Endometrium (tissue), 2 donors: Measurements from ENCODE around the gene RAB11FIP3.

Source experiments
- FAIRE-seq: peaks from 2 replicates; lab custom pipeline; 2012; peaks lifted over from hg19 to GRCh38; lab: Jason Lieb, UNC
- donor health status: control.
- donor health status: control.

The RAB11FIP3 gene

DNA sequence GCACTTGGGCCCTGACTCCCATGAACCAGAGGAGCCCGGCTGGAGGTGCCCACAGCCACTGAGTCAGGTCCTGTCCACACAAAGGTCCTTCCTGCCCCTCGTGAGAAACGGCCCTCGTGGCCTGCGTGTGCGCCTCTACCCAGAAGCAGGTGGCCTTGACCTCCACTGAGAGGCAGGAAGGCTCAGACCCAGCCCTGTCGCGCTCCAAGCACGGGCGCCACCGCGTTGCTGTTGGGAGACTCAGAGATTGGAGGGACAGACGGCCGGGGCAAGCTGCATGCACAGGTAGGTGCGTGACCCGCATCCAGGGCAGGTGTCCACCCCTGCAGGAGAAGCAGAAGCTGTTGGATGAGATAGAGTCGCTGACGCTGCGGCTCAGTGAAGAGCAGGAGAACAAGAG lies 94.0 kb downstream of the RAB11FIP3 start:
- FAIRE-seq: no peak

DNA sequence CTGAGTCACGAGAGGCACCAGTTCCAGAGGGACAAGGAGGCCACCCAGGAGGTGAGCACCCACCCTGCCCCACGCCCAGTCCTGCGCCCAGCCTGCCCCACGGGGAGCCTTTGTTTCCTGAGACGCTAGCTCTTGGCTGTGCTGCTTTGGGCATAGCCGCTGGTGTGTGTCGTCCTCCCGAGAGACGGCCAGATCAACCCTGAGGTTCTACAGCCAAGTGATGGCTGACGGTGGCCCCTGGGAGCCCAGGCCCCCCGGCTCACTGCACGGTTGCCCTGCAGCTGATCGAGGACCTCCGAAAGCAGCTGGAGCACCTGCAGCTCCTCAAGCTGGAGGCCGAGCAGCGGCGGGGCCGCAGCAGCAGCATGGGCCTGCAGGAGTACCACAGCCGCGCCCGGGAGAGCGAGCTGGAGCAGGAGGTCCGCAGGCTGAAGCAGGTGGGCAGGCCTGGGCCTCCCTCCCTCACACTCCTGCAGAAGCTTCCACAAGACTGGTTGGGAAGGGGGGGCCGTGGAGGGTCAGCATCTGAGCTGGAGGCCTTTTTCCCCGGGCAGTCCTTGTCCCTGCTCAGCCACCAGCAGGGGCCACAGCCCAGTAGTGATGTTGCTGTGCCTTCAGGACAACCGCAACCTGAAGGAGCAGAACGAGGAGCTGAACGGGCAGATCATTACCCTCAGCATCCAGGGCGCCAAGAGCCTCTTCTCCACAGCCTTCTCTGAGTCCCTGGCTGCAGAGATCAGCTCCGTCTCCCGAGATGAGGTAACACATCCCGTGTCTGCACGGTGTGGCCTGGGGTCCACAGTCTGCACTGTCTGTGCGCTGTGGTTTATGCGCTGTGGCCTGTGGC lies 94.6 kb downstream of the RAB11FIP3 start:
- FAIRE-seq: no peak

DNA sequence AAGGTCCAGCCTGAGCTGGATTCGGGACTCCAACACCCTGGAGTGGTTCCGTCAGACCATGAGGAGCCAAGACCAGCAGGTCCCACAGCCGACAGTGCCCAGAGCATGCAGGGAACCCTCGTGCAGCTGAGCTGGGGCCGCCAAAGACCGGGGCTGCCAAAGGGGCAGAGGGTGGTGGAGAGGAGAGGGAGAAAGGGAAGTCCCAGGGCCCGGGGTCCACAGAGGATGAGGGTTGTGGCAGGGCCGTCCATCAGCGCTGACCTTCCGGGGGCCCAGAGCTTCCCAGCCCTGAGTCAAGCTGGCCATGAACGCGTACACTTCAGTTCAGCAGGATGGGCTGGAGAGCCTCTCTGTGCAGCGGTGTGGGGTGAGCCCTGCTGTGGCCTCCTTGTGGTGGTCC lies 95.4 kb downstream of the RAB11FIP3 start:
- no peak for FAIRE-seq

DNA sequence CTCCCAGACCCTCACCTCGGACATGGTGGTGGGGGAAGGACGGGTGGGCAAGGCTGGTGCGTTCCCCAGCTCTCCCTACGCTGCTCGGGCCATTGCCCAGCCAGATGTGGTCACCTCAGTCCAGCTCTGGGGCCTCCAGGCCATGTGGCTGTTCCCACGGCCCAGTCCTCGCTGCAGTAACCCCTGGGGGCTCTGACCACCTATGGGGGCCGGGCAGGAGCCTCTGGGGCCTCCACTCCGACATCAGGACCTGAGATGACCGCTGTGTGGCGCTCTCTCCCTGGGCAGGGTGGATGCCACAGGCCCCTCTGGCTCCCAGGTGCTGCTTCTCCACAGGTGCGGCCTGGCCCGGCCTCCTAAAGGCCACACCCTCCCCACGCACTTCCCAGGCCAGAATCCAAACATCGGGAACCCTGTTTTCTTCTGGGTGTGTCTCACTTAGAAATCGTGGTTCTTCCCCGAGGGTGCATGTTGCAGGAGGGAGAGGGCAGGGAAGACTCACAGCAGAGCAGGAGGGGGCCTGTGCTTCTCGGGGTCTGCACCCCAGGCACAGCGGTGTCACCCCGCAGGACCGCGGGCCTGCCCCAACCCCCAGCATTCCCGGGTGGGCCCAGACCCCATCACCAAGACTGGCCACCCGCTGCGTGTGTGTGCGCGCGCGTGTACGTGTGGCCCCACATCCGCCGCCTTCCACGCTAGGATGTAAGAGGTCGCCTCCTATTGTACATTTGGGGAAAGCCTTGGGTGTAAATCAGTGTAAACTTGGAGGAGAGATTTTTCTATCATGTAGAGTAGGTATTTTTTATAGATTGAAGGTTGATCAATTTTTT lies 96.1 kb downstream of the RAB11FIP3 start:
- FAIRE-seq: no peak

DNA sequence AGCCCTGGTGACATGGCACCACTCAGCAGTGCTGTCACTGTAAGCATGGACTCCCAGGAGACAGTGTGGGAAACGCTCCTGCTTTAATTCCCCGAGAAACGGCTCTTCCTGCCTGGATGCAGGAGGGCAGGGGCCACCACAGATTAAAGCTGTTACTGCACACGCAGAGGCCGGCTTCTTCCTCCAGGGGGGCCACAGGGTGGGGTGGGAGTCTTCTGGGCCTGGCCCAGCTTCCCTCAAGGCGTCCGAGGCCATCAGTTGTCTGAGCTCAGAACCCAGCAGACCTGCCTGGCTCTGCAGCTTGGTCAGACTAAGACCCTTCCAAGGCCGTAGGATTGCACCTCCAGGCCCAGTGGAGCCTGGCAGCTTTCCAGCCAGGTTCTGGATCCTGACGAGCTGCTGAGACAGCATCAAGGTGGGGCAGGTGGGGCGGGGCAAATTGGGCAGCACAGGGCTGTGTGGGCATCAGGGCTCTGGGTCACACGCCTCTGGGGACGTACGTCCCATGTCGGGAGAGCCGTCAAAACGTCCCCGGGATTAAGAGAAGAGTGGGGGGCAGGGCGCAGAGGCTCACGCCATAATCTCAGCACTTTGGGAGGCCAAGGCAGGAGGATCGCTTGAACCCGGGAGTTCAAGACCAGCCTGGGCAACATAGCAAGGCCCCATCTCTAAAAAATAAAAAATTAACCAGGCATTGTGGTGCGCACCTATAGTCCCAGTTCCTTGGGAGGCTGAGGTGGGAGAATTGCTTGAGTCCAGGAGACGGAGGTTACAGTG lies 97.1 kb downstream of the RAB11FIP3 start:
- no peak for FAIRE-seq

DNA sequence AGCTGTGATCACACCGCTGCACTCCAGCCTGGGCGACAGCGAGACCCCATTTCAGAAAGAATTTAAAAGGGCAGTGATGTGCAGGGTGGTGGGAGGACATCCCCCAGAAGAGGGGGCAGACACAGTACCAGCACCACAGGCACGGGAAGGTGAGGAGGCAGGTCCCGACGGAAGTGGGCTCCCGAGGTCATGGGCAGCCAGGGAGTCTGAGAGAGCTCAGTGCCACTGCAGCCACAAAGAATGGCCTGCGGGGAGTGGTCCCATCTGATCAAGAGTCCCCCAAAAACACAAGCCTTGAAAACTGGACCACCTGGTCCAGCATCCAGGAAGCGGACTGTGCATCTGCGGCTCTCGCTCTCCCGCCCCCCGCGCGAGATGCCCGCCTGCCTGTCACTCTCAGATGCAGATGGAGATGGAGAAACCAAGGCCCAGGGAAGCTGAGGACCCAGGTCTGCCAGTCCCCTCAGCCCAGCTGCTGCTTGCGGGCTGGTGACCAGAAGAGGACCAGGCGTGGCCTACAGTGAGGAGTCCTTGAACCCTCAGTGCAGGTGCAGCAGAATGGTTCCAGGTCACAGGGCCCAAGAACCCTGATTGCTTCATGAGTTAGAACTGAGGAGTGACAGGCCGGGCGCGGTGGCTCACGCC lies 97.8 kb downstream of the RAB11FIP3 start:
- FAIRE-seq: no peak

DNA sequence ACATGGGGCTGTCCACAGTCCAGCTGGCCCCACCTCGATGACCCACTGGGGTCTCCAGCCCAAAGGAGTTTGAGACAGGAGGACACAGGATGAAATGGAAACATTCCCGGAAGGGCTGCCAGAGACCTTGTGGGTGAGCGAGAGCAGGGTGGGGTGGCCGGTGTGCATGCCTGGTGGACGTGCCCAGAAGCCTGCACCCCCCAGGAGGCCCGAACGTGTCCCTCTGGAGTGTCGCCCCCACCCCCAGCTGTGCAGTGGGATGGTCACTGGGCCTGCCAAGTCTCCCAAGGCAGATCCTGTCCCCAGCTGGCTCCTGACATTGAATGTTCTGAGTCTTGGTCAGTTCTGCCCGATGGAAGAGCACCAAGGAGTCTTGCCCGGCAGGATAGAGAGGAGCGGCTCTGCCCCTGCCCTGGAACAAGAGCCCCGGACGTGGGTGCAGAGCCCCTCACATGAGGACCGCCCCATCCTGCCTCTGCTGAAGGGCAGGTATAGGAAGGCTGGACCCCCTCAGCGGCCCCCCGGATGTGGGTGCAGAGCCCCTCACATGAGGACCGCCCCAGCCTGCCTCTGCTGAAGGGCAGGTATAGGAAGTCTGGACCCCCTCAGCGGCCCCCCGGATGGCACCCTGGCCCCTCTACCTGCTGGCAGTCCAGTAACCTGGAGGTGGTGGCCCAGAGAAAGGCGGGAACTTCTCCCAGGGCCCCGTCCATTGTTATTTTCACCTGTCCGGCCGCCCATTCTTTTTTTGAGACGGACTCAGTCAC lies 99.0 kb downstream of the RAB11FIP3 start:
- no peak for FAIRE-seq

DNA sequence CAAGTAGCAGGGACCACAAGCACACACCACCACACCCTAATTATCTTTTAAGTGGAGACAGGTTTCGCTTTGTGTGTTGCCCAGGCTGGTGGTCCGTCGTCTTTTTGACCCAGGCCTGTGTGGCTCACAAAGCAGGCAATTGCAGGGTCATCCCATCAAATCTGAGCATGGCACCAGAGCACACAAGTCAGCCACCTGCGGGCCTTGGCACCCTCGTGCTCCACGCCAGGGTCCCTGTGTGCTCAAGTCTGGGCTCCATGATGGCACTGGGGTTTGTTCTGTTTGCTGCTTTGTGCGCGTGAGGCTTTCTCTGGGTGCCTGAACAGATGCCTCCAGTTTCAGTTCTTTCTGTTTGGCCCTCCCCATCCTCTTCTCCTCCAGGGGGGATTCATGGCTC lies 99.7 kb downstream of the RAB11FIP3 start:
- no peak for FAIRE-seq

DNA sequence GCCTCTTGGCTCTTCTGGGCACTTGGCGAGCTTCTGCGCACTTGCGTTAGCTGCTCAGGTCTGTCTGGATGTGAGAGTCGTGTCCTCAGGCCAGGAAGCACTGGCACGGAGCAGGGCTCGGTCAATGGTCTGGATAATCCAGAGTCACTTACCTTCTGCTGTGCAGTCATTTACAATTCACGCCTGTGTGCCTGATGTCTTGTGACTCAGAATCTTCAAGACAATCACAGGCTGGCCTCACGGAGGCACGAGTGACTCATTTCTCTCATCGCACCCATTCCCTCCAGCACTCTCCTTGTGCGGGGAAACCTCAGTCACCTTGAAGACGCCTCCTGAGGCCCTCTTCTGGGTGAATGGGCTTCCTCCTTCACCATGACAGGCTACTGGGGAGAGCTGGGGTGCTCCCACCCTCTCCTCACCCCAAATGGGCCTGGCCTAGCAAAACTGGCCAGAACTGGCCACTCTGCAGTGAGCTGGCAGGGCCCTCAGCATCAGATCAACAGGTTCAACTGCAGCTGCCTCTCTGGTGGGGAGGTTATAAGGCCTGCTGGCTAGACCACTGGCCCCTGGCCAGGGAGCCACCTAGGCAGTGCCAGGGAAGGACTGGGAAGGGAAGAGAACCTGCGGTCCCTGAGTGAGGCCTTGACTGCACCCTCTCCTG lies 100.2 kb downstream of the RAB11FIP3 start:
- no peak for FAIRE-seq

DNA sequence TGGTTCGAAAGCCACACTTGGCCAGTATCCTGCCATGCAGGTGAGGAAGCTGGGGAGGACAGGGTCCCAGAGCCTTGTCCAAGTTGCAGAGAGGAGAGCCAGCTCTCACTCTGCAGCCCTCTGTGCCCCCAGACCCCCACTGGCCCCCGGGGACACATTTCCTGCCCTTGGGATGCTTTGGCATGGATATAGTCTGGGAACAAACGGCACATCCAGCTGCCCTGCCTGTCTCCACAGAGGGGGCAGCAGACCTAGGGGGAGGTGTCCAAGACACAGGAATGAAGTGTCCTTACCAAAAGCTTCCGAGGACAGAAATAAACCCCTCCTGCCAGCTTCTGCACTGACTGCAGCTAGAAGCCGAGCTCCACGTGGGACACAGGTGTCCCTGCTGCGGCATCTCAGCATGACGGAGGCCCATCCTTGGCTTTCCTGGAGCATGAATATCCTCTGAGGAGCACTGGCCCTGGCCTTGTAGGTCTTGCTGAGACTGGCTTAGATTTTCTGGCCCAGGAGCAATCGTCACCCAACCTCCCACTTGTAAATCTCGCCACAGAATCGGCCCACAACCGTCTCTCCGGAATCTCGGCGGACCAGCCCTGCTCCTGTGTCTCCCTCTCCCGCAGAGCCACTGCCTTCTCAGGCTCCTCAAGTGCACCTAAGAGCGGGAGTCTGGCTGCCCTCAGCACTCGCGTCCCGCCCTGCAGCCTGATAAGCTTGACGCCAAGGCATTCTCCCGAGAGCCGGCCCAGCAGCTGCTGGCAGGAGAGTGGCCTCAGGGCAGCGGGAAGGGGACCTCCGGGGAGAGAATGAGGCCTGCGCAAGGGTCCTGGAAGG lies 100.9 kb downstream of the RAB11FIP3 start:
- FAIRE-seq: no peak

DNA sequence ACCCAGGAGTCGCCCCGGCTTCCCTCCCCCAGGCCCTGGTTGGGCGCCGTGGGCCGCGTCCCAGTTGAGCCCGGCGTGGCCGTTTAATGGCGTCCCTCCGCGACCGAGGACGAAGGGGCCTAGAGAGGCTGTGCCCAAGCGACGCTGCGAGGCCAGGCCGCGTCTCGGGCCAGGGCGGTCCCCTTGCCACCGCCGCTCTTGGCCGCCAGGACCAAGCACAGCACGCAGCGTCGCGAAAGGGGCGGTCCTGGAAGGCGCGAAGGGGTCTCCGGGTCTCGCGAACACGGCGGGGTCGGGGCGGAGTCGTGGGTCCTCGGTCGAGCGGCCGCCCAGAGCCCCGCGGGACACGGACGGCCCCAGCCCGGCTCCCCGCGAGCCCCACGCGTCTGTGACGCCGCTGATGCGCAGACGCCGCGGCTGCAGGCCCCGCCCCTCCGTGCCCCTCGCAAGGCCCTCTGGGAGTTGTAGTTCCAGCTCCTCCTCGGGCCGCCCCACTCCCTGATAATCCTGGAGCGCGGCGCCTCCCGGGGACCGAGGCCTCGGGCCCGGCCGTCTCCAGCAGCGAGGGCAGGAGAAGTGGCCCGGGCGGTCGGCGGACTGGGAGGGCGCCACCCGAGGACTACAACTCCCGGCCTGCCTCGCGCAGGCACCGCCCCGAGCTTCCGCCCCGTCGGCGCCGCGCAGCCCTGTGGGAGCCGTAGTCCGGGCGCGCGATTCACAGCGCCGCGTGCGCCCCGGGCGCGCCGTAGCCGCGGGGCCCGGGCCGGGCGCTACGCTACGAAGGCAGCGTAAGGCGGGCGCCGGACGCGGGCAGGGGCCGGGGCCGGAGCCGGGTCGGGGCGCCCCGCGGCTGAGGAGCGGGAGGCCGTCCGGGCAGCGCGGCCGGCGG lies 101.8 kb downstream of the RAB11FIP3 start, which contains the start of gene CAPN15:
TSS of gene CAPN15 (plus strand) at position 698 of the 889 bp plus-strand sequence. CDS start 19,127 bp downstream, outside the sequence.
- no peak for FAIRE-seq

DNA sequence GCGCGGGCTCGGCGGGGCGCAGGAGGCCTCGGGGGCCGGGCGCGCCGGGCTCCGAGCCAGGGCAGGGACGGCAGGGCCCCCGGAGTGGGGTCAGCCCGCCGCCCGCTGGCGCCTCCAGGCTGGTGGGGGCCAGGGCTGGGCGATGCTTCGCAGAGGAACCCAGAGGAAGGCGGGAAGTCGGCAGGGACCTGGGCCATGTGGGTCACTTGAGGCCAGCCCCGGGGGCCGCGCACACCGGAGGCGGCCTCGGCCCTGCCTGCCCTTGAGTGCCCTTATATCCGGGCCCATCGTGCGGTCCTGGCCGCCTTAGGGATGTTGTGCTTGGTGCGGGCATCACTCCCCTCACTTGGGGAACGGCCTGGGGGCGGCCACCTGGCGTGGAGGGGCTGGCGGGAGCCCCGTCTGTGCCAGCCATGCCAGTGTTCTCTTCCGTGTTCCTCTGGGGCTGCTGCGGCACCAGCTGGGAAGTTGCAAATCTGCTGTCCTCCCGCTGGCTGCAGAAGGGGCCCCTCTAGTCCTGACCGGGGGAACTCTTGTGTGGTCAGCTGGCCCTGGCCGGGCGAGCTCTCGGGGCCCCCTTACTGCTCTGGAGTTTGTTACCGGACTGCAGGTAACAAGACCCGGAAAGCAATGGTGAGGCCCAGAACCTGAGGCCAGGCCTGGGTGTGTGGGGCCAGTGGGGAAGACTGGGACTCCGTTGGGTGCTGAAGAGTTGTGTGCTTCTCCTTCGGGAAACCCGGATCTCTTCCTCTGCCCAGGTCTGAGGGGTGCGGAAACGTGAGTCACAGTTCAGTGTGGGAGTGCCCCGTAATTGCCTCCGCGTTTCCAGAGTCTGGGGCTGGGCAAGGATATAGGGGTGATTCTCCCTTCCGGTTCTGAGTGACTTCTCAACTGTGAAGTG lies 102.9 kb downstream of the RAB11FIP3 start:
- FAIRE-seq: no peak

DNA sequence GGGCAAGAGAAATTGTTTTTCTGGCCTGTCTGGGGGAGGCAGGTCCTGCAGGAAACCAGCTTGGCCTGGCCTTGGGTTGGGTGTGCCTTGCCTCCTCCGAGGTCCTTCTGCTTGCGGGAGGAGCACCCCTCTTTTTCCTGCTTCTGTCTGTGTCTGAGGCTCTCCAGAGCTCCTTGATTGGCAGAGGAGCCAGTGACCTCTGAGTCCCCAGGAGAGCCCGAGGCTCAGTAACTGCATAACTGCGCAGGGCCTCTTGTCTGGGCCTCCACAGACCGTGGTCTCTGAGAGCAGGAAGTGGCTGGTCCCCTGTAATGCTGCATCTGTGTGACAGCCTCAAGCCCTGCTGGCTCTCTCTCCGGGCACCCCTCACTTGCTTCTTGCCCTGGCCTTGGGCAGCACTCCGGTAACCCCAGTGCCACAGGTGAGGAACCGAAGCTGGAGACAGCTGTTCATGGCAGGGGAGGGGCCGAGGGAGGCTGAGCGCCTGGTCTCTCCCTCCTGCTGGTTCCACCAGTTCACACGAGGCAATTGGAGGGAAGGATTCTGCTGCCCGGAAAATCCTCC lies 103.6 kb downstream of the RAB11FIP3 start:
- FAIRE-seq: no peak

DNA sequence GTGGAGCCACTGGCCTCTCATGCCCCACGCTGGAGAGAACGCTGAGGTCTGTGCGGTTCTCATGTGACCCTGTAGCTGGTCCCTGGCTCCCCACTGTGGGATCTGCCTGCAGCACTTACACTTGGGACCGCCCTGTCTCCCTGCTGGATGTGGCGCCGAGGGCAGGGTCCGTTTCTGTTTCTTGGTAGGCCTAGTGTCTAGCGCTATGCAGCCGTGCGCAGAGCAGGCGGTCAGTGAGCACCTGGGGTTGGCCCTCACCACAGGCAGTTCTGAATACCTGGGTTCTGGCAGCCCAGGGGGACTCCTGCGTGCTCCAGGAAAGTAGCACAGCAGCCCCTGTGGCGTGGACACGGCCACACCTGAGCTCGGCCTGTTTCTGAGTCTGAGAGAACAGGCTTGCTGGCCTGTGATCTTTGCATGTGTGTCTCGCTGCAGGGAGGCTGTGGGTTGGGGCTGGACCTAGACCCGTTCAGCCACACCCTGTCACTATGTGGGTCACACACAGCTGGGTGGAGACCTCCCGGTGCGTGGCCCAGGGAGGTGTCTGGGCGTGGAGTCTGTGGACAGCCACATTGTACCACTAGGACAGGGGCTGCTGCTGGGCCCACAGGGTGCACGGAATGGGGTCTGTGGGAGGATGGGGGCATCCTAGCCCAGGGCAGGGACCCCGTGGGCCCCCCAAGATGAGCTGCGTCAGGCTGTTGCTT lies 104.8 kb downstream of the RAB11FIP3 start:
- FAIRE-seq: no peak

DNA sequence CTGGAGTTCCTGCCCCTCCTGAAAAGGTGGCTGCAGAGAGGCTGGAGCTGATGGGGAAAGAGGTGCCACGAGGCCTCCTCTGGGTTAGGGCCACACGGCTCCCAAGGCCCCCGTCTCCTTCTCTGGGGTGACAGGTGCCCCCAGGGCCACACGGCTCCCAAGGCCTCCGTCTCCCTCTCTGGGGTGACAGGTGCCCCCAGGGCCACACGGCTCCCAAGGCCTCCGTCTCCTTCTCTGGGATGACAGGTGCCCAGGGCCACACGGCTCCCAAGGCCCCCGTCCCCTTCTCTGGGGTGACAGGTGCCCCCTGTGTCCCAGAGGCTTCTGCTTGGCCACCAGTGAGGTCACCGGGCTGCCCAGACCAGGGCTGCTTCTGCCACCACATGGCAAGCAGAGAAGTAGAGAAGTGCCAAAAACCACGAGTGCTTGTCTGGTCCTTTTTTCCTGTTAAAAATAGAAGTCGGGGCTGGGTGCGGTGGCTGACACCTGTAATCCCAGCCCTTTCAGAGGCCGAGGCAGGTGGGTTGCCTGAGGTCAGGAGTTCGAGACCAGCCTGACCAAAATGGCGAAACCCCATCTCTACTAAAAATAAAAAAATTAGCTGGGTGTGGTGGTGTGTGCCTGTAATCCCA lies 106.2 kb downstream of the RAB11FIP3 start:
- no peak for FAIRE-seq
